ENCODE data around the gene KDM4B.

The KDM4B gene

DNA sequence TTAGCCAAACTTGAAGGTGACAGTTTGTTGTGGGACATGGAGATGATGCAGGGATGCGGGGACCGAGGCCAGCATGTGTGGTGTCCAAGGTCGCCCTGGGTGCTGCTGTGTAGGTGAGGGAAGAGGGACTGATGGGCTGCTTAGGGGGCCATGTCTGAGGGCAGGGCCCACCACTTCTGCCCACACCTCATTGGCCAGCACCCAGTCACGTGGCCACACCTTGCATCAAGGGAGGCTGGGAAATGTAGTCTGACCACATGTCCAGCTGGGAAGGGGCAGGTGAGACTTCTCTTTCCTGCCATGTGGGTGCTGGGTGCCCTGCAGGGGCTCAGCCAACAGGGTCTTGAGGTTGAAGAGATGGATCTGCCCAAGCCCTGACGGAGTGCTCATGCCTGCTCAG lies 88.9 kb downstream of the KDM4B start:
- no peak for DNase-seq
- in situ Hi-C loops (cut with MboI; ENCODE audit: low pct_unique_long_range_greater_than_20kb, low sequenced_read_pairs): no loop called here

DNA sequence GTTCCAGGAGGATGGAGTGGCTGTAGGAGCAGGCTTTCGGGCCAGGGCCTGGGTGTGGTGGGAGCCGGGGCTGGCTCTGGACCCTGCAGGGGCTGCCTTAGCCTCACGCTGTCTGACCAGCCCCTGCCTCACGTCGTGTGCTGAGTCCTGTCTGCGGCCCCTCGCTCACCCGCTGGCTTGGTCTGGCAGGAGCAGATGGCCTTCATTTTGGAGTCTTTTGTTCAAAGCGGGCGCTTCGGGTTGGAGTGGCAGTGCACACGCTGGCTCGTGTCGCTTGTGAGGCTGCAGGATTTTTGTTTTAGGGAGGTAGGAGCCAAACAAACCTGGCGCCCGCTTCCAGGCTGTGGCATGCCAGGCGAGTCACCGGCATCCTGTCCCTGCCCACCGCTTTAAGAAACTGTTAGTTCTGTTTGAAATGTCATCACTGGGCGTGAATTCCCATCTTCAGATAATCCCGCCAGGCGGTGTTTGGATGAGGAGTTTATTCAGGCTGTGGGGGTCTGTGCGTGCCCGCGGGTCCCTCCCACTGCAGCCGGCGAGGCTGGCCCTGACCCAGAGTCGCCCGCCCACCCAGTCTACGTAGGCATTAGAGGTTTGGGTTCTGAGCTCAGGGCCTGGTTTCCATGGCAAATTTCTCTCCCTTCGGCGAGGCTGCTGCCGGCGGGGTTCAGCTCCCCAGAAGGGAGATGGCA lies 89.8 kb downstream of the KDM4B start:
- in situ Hi-C loops (cut with MboI; ENCODE audit: low pct_unique_long_range_greater_than_20kb, low sequenced_read_pairs): no loop called here
- no peak for DNase-seq

DNA sequence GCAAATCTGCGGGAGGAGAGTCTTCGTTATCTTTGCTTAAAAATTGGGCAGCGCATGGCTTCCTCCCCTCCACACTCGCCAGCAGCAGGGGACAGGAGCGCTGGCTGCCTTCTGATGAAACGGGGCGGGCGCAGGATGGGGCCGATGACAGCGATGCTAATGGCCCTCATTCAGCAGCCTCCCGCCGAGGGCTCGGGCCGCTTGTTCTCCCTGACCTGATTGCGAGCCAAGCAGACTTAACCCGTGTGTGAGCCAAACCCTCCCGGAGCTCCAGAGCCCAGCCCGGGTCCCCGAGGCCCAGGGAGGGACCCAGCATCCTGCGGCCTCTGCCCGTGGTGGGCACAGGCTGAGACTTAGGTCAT lies 90.3 kb downstream of the KDM4B start:
- no peak for DNase-seq
- in situ Hi-C loops (cut with MboI; ENCODE audit: low pct_unique_long_range_greater_than_20kb, low sequenced_read_pairs): no loop called here

DNA sequence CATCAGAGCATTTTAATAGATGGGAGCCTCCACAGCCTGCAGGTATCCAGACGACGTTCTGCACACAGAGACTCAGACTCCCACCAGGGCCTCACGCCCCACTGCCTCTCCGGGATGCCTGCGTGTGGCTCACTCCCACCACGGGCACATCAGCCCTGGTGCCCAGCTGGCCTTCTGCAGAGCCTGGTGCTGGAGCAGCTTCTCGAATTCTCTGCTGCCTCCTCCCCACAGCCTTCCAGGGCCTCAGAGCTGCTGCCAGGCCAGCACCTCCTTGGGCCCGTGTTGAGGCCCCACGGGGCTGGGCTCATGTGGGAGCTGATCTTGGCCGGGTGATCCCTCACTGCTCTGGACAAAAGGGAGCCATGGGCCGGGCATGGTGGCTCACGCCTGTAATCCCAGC lies 90.9 kb downstream of the KDM4B start:
- no peak for DNase-seq
- in situ Hi-C loops (cut with MboI; ENCODE audit: low pct_unique_long_range_greater_than_20kb, low sequenced_read_pairs): no loop called here

DNA sequence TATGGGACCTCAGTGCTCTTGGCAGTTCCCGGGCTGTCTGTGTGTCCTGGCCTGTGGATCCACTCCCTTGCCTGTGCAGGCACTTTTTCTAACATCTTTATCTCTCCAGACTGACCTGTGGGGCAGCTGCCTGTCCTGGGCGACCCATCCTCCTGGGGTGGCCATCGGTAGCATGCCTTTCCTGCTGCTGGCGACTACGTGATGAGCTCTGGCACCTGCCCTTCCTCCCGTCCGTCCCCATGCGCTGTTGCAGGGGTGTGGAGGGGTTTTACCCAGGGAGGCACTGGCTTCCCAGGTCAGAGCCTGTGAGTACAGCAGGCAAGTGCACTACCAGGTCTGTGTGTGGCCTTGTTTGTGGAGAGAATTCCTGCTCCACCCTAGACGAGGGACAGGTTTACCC lies 93.3 kb downstream of the KDM4B start:
- in situ Hi-C loops (cut with MboI; ENCODE audit: low pct_unique_long_range_greater_than_20kb, low sequenced_read_pairs): no loop called here

DNA sequence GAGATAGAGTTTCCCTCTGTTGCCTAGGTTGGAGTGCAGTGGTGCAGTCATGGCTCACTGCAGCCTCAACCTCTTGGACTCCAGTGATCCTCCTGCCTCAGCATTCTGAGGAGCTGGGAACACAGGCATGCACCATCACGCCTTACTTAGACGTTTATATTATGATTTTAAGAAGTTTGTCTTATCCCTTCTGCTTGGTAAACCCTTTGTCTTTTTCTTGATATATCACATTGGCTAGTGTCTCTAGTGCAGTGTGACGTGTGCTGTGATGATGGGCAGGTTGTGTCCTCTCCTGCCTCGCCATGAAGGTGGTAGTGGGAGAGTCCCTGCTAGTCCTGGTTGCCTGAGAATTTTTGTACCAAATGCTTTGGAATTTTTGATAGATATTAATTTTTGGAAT lies 93.9 kb downstream of the KDM4B start:
- no peak for DNase-seq
- in situ Hi-C loops (cut with MboI; ENCODE audit: low pct_unique_long_range_greater_than_20kb, low sequenced_read_pairs): no loop called here

More for the DNA sequence above, 93.3 kb downstream of the KDM4B start:
- DNase-seq: no peak

DNA sequence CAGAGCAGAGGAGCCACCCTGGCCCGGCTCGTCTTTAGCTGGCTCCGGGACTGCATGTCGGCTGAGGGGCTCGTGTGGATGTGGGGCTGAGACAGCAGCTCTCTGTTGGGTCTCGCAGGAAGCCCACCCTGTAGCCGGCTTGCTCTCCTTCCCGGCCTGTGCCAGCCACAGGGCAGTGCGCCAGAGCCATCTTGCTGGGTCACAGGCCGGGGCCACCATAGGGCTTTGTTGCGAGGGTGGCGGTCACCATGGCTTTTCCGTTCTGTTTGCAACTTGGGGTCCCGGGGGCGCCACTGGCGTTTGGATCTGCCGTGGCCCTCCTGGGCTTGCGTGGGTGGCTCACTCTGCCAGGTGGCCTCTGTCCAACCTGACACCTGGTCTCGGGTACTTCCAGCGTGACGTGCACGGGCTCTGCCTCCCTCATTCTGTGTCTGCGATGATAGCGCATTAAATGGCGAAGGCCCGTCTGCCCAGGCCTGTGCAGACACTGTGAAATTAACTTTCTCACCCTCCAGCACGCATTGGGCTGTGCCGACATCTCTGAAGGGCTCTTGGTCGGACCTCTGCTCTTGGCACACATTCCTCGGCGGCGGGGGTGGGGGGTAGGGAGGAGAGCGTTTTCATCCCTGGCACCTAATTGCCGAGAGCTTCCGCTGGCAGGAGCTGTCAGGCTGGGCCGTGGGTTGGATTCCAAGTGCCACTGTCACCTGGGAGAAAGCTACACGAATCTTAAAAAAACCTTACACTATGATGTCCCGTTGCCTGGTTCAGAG lies 95.1 kb downstream of the KDM4B start:
- in situ Hi-C loops (cut with MboI; ENCODE audit: low pct_unique_long_range_greater_than_20kb, low sequenced_read_pairs): no loop called here
- no peak for DNase-seq

DNA sequence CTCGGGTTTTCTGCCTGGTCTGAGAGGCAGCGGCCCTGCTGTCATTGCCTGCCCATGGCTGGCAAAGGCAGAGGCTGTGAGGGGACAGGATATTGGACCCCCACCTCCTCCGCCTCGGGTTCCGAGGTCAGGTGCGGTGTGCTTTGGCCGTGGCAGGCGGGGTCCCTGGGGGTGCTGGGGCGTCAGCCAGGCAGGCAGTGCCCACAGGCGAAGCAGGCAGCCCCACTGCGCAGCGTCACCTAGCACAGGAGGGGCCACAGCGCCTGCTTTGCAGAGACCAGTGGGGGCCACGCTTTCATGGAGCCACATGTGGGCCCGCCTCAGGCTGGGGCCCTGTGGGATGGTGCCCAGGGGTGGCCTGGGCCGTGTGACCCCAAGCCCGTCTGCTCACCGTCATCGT lies 96.0 kb downstream of the KDM4B start:
- in situ Hi-C loops (cut with MboI; ENCODE audit: low pct_unique_long_range_greater_than_20kb, low sequenced_read_pairs): no loop called here
- DNase-seq: no peak

DNA sequence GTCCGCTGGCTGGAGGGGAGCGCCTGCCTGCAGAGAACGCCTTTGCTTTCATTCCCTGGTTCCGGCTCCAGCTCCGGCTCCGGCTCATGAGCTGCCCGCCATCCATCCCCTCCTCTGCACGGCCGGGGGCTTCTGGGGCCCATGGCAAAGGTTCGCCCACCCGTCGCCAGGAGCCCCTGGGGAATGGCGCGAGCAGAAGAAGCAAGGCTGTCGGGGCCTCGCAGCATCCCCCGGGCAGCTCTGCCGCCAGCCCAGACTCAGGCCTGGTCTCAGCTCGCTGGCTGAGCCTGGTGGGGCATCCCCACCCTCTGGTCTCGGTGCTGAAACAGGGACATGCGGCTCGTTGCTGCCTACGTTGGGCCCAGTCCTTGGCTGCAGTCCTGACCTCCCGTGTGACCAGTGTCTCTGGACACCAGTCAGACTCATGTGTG lies 96.8 kb downstream of the KDM4B start:
- no peak for DNase-seq

DNA sequence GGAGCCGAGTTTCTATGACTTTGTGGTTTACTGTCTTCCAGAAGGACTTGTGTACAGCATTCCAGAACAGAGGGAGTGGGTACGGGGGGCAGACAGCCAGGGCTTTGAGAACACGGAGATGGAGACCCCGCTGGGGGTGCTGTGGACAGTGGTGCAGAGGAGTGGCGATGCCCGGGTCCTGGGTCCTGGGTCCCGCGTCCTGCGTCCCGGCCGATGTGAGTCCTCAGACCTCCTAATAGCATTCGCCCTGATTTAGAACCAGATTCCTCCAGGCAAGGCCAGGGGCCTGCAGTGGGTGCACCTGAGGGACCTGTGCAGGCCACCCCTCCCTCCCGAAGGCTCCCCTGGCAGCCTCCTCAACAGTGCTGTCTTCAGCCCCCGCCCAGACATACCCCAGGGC lies 97.9 kb downstream of the KDM4B start:
- DNase-seq: no peak
- in situ Hi-C loops (cut with MboI; ENCODE audit: low pct_unique_long_range_greater_than_20kb, low sequenced_read_pairs): no loop called here

More for the DNA sequence above, 96.8 kb downstream of the KDM4B start:
- in situ Hi-C loops (cut with MboI; ENCODE audit: low pct_unique_long_range_greater_than_20kb, low sequenced_read_pairs): no loop called here

DNA sequence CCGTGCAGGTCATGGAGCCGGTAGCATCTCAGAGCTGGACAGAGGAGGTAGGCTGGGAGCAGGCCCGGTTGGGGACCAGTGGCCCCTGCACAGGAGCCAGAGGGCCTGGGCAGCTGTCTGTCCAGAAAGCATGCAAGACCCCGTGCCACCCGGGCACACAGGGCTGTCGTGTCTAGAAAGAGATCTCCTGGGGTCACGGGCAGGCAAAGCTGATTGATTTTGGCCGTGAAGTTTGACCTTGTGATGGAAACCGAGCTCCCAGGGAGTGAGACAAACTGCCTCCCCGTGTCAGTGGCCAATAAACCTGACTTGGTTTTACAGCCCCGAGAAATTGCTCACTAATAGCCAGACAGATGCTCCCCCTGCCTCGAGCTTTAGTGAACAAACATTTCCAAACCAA lies 98.8 kb downstream of the KDM4B start:
- no peak for DNase-seq
- in situ Hi-C loops (cut with MboI; ENCODE audit: low pct_unique_long_range_greater_than_20kb, low sequenced_read_pairs): no loop called here

DNA sequence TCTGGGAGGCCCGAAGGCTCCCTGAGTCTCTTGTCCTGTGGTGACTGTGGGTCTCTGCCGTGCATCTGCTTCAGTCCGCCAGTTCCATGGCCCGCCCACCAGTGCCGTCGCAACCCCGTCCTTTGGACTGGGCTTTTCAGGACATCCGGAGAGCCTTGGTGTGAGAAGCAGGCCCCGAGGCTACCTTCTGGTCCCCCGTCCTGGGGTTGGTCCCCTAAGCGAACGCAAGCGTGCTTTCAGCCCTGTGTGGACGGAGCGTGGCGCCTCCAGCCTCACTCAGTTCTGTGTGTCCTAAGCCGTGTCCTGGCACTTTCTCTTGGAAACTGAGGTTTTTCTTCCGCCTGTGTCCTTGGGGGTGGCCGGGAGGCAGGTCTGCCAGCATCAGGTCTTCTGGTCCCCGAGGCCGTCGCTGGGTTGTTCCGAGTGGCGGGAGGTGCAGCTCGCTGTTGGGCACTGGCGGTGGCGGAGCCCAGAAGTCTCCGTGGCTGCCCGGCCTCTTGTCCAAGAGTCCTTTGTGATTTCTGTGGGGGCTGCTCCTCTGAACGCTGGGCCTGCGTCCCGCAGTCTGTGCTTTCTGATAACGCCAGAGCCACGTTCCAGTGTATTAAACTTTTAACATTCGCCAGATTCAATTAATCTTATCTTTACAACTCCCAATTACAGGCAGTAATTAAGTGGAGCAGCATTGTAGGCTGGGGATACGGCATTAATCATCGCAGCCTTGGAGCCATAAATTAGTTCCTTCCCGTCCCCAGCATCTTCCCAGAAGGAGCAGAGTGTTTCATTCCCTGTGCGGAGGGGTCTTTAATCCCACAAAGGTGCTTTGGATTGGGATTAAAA lies 99.5 kb downstream of the KDM4B start:
- in situ Hi-C loops (cut with MboI; ENCODE audit: low pct_unique_long_range_greater_than_20kb, low sequenced_read_pairs): no loop called here

DNA sequence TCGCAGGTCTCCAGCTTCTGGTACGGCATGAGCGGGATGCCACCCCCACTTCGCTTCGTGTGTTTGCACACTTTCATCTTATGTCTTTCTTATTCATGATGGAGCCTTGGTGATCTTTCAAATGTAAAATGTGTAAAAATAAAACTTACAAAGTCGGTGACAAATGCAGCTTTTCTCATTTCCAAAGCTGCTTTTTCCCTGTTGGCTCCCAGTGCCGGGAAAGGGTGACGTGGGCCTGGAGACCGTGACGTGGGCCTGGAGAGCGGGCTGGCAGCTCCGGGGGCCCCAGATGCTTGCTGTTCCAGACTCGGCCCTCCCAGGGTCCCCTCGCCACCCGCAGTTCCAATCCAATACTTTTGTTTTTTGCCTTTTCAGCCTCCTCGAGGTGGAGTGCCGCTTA lies 101.4 kb downstream of the KDM4B start:
- DNase-seq: no peak
- in situ Hi-C loops (cut with MboI; ENCODE audit: low pct_unique_long_range_greater_than_20kb, low sequenced_read_pairs): no loop called here

More for the DNA sequence above, 99.5 kb downstream of the KDM4B start:
- DNase-seq: no peak

DNA sequence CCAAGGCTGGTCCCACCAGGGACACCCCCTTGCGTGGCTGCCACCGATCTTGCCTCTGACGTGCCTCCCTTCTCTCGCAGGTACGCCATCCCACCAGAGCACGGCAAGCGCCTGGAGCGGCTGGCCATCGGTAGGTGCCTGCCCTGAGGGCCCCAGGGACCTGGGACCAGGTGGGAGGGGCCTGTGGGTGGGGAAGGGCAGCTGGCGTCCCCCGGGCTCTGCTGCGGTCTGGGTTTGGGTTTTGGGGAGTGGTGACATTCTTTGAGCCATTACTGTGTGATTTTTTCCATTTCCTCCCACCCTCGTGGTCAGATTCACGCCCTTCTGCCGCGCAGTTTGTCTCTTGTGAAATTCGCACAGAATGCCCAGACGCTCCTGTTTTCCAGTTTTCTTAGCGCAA lies 102.0 kb downstream of the KDM4B start:
- no peak for DNase-seq
- in situ Hi-C loops (cut with MboI; ENCODE audit: low pct_unique_long_range_greater_than_20kb, low sequenced_read_pairs): no loop called here

DNA sequence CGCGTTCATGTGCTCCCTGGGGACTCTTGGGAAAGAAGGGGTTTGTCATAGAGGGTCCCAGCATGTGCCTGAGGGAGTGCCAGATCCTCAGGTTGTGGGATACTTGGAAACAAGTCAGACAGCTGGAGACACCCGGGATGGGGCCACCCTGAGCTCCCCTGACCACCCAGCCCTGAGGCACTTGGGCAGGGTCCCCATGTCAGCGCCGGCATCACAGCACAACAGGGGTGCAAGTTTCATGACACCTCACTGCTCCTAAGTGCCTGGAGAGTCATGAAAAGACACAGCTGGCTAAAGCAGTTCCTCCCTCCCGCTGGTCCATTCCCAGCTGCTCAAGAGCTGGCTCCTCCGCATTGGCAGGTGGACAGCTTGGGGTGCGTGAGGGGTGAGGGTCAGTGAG lies 102.7 kb downstream of the KDM4B start:
- in situ Hi-C loops (cut with MboI; ENCODE audit: low pct_unique_long_range_greater_than_20kb, low sequenced_read_pairs): no loop called here
- DNase-seq: no peak

DNA sequence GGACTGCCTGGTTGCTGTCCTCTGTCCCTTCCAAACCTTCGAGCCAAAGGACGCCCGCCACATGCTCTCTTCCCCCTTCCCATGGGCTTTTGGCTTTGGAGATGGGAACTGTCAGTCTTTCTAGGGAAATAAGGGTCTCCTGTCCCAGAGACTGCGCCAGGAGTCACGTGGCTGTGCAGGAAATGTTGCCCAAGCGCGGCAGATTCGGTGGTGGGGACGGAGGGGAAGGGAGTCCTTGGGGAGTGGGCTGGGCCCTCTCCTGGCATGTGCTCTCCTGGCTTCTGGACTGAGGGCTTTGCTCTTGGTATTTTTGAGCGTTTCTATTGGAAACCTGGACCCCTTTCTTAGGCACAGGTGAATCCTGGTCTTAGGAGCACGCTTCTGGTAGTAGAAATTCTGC lies 103.2 kb downstream of the KDM4B start:
- no peak for DNase-seq
- in situ Hi-C loops (cut with MboI; ENCODE audit: low pct_unique_long_range_greater_than_20kb, low sequenced_read_pairs): no loop called here

DNA sequence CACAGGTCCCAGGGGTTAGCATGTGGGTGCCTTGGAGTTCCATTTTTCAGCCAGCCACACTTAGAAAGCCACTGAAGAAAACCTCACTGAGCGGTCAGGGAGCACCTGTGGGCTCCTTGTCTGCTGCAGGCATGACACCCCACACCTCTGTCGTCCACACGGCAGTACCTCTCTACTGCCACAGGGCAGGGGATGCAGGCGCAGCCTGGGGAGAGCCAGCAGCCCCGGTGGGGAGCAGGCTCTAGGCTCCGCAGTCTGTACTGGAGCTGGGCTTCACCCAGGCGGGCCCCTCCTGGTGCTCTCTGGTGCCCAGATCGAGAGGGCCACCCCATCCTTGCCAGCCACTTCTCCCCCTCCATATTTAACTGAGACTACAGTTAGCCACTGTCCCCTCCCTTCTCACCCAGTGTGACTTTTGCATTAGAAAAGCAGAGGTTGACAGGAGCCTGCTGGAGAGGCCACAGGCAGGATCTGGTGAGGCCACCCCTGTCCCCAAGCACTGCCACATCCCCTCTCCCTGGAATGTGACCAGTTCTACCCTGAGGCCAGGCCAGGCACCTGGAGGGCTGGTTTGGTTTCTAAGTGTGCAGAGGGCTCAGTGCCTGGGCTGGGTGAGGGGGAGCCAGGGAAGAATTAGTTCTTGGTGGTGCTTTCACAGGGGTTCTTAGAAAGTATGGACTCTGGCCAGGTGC lies 104.4 kb downstream of the KDM4B start:
- in situ Hi-C loops (cut with MboI; ENCODE audit: low pct_unique_long_range_greater_than_20kb, low sequenced_read_pairs): no loop called here

DNA sequence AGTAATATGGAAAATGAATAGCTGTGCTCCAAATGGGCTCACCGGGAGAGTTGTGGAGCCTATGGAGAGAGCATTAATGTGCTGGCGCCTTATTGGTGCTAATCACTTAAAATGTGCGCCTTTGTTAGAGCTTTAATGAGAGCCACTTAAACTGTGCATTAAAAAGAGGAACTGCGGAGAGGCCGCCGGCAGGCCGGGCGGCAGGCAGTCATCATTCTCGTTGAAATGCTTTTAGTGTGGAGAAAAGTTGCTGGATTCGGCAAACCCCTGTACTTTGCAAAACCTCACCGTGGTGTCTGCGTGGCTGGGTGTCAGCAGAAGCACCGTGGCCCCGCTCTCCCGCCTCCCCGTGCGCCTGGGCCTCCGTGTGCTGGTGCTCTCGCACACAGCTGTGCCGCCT lies 105.5 kb downstream of the KDM4B start:
- DNase-seq: peak; percentile 57
- in situ Hi-C loops (cut with MboI; ENCODE audit: low pct_unique_long_range_greater_than_20kb, low sequenced_read_pairs): no loop called here

More for the DNA sequence above, 104.4 kb downstream of the KDM4B start:
- no peak for DNase-seq

DNA sequence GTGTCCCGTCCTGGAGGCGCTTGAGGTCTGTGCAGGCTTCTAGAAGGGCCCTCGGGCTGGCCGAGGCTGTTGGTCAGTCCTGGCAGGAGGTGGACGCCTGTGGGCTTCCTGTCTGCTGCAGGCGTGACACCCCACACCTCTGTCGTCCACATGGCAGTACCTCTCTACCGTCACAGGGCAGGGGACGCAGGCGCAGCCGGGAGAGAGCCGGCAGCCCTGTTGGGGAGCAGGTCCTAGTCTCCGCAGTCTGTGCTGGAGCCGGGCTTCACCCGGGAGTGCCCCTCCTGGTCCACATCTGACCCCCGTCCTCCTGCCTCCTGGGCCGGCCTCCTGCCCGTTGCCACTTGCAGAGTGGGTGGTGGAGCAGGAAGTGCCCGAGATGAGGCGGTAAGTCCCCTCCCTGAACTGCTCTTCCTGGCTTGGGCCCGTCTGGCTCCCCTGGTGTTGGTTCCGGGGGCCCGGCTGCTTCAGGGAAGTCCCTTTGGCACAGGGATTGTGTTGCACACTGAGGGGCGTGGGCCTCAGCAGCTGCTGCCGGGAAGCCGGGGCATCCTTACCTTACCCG lies 106.0 kb downstream of the KDM4B start:
- DNase-seq: no peak
- in situ Hi-C loops (cut with MboI; ENCODE audit: low pct_unique_long_range_greater_than_20kb, low sequenced_read_pairs): no loop called here
